ENCODE measurements around the gene GALNT9. TPM values are rescaled to one million over a fixed set of nuclear protein-coding genes. Genes with fewer than 3 reads are reported as not detected.

The GALNT9 gene
- total RNA-seq, 1 donor from 2014 or later: not detected

DNA sequence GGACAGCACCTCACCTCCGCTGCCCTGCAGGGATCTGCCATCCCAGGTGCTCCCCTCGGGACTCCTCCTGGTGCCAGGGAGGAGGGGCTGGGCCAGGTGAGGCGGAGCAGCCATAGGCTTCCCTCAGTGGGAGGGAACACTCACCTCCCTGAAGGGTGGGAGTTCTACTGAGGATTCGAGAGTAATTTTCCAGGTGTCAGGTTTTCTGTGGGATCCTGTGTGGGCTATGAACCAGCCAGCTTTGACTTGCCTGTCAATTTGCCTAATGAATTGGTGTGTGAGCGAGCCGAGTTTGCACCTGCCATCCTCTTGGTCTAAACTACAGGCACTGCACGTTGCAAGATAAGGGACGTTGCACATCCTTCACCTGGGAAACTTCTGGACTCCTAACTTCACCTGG is 134.8 kb downstream of the GALNT9 start:
- ATAC-seq: no peak

DNA sequence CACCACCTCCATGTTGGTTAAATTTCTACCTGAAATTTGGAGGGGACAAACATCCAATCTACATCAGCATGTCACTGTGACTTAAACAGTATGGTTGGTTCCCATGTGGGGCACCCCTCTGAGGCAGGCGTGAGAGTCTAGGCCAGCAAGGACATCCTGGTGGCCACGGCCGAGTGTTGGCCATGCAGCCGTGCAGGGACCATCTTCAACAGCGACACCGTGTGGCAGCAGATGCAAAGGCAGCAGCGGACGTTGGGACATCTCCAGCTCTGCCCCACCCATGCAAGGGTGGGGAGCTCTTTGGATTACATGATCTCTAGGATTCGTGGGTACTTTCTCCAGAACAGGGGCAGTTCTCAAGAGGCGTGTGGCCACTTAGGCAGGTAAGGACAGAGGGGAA is 135.3 kb downstream of the GALNT9 start:
- no peak for ATAC-seq

DNA sequence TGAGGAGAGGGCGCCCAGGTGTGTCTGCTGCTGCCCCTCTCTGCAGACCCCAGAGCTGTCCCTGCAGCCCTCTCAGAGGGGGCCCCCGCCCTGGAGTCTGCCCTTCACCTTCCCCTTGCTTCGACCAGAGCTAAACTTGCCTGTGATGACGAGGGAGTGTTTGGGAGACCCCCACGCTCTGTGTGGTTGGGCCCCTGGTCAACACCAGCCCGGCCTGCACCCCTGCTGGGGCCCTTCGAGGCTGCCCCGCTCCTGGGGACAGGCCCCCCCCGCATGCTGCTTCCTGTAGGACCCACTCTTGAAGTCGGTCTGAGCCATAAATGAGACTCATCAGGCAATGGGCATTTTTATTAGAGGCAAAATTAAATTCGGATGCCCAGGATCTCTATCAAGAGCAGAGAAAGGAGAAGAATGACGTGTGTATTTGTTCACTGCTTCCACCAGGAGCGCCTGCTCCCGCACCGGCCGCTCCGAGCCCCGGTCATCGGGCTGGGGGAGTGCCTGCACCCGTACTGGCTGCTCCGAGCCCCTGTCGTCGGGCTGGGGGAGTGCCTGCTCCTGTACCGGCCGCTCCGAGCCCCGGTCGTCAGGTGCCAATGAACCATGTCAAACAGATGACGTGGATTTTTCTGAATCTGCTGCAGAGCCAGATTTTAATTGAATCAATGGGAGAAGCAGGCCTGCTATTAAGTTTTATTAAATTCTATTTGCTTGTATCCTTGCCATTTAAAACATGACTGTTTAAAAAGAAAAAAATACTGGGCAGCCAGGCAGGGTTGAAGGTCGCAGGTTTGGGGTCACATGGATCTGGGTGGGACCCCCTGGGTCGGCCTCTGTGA is 137.5 kb downstream of the GALNT9 start:
- no peak for ATAC-seq

DNA sequence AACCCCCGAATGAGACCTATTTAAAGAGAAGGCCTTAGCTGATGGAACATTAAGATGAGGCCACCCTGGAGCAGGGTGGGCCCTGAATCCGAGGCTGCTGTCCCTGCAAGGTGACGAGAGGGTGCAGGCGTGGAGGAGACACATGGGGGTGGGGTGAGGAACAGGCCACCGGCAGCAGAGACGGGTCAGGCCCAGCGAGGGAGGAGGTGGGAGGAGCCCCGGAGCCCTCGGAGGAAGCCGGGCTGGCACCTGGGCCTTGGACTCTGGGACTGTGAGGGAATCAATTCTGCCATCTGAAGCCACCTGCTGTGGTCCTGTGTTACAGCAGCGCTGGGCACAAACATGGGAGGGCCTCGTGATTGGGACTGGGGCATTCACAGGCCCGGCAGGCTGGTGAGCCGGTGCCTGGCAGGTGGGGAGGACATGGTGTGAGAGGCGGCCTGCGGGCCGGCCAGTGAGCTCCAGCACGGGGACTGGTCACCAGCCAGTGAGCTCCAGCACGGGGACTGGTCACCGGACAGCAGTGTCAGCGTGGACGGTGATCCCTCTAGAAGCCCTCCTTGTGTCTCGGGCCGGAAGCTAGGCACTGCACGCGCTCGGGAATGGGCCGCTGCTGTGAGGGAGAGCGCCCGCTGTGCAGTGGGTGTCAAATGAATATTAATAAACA is 138.4 kb downstream of the GALNT9 start:
- no peak for ATAC-seq

DNA sequence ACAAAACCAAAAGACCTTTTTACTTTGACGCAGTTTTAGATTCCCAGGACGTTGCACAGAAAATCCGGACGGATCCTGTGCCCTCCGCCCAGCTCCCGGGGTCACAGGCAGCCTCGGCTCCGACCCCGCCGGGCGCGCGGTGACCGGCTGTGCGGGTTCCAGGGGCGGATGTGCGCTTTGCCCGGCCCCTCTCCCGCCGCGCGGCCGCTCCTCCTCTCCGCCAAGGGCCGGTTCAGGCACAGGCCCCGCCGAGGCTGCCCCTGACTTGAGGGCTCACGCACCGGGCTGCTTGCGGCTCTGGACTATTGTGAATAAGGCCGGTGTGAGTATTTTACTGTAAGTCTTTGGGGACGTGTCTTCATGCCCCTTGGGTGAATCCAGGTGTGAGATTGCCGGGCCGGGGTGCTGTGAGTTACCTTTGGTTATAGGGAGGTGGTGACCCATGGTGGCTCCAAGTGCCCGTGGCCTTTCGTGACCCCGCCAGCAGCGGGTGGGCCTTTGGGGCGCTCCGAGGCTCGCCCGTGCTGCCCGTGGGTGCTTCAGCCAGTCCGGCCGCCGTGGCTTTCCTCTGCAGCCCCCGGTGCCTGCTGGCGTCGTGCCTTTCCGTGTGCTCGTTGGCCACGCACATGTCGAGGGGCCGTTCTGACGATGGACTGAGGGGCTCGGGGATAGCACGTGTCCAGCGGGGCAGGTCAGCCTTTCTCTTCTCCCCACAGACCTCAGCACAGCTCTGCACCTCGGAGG is 139.2 kb downstream of the GALNT9 start:
- peak; percentile 1 for ATAC-seq

DNA sequence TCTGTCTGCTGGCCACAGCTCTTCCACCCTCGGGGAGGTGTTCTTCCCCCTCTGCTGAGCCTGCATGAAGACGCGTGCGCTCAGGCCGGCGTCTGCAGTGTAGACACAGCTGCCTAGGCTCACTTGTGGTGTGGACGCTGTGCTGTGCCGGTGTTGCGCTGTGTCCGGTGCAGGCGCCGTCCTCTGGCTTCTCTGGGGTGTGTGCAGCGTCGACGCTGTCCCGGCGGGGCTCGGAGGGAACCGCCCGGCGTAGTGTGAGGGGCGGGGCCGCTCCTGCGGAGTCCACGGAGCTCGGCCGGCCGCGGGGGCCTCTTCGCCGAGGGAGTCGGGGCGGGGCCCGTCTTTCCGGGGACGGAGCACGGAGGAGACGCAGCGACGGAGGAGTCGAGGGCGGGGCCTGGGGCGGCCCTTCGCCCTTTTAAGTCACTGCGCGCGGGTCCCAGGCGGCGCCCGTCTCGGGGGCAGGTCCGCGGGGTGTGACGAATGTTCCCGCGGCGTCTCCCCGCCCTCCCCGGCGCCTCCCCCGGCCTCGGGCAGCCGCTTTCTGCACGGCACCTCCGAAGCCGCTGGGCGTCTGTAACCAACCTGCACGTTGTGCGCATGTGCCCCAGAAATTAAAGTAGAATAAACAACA is 139.9 kb downstream of the GALNT9 start:
- peak; percentile 96 for ATAC-seq

DNA sequence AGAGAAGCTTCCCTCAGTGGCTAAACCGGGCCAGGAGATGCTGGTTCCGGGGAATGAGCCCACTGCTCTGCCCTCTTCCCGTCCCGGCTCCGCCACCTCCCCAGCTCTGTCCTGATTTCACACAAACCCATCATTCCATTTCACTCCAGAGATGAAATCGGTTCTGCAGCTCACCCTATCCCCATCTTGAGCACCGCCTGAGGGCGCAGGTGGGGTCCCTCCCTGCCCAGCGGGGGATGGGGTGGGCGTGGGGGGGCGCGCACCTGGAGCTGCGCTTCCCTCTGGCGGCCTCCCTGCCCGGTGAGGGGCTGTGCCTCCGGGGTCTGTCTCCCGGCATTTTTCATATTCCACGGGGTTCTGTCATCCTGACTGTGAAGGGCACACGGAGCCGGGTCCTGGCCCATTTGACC is 140.5 kb downstream of the GALNT9 start:
- no peak for ATAC-seq

DNA sequence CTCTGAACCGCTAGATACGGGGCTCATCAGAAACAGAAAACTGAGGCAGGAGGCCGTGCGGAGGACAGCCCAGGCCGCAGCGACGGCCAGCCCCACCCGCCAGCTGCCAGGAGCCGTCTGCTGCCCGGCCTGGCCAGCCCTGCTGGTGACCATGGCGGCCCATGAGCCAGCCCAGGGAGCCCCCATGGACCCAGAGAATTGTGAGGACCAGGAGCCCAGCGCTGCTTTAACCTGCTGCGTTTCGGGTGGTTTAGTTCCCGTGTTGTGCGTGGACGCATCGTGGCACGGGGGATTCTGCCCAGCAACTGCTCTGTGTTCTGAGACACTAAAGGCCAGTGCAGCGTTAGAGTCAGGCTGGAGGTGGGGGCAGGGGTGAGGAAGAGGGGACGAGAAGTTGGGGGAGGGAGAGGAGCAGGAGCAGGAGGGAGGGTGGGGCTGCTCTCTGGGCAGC is 140.9 kb downstream of the GALNT9 start:
- ATAC-seq: no peak

DNA sequence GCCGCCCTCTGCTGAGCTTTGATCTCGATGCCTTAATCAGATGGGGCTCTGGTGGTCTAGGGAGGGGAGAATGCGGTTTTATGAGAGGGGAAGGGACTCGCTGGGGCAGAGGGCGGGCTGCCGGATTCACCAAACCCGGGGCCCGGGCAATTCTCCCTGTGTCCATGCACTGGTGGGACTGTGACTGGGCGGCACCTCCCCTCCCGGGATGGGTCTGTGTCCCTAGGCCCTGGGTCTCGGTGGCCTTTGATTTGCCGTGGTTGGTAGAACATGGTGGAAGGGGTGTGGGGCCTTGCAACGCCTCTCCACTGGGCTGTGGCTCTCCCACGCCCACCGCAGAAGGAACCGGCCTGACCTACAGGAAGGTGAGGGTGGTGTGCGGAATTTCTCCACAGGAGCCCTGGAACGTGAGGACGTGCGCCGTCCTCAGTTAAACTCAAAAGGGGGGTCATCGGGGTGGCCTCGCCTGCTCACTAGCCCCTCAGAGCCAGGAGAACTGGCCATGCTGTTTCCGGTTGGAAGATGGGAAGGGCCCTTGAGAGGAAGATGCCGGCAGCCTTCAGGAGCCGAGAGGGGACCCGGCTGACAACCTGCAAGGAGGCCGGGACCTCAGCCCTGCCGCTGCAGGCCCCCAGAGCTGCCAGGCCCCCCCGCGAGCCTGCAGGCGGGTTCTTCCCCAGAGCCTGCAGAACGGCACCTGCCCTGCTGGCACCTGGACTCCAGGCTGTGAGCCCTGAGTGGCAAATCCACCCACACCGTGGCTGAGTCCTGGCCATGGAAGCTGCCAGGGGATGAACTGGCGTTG is 141.5 kb downstream of the GALNT9 start:
- no peak for ATAC-seq

DNA sequence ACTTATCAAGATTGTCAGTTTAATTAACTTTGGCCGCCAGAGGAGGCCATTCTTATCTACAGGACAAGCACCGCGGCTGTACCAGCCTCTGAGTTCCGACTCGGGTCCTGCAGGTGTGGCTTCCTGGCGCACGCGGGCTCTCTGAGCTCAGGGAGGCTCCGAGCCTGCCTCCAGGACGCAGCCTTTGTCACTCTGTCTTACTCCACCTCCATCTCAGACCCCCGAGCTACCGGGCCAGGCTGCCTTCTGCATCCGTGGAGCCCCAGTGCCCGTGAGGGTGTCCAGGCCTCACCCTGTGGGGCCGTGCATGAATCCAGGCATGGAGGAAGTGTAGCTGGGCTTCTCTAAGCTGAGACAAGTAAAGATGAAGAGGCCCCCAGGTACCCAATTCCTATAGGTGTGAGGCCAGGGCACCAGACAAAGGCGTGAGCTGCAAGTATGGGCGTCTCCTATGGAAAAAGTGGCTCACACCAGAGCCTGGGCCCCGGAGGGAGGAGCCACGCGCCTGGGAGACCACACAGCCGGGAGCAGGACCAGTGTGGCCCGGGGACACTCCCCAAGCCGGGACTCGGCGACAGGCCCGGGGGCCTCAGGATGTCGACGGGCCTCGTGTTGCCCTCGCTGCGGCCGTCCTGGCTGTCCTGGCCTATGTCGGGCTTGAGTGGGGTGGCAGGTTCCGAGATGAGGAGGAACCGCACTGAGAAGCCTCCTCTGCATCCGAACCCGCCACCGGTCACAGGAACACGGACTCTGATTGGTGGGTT is 142.3 kb downstream of the GALNT9 start:
- no peak for ATAC-seq

DNA sequence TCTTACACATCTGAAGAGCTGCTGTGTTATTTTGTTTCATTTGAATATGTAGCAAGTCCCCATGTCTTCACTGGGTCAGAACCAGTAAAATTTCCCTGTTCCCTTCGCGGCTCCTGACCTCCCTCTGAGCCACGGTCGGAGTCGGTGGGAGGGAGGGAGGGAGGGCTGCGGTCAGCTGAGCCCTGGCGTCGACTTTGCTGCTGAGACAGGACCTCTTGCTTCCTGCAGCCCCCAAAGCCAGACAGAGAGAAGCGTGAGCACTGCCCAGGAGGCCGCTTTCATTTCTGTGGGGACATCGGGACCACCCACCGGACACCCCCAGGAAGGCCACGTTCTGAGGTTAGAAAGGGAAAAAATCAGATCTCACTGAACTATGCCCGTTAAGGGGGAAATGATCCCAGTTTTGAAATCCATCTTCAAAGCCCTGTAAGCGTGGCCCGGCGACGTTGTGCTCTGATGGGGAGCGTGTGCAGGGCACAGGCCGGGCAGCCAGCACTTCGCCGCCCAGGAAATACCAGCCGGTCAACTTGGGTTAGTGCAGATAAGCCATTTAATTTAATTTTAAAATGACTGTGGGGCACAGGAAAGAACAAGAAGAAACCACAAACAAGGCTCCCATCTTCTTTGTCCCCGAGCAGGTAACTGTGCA is 143.1 kb downstream of the GALNT9 start:
- ATAC-seq: no peak

DNA sequence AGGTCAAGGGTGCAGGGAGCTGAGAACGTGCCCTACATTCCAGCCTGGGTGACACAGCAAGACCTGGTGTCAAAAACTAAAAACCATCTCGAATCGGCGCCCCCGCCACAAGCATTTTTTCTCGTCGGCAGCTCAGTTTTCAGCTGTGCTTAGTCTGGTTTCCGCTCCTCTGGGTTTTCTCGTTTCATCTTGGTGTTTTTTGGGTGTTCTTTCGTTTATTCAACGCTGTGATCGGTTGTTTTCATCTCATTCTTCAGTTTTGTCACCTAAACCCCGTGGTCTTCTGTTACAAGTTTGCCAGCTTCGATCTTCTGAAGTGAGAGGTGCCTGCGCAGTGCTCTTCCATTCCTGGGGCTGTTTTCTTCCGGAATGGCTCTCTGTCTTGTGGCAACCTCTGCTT is 143.7 kb downstream of the GALNT9 start:
- no peak for ATAC-seq

DNA sequence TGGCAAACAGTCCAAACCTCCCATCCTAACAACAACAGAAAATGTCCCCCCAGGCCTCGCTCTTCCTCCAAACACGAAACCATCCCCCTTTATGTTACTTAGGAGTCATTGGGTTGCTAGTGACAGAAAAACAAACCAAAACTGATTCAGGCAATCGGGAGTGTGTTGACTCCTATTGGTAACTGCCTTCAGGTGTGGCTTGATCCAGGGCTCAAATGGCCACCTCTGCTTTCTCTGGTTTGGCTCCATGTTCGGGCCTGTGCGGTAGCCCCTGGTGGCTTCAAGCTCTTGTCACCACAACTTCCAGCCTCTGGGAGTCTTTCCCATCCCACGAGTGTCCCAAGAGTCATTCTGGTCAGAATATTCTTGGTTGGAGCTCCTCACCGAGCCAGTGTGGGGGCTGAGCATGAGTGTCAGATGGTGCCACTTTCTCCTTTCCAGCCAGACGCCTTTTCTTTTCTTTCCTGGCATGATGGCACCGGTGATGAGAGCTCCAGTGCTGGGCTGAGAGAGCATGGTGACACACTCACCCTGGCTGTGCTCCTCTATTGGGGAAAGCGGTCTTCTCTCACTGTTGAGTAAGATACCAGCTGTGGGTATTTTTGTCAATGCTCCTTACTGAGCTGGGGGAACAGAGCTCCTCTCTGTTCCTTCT is 146.6 kb downstream of the GALNT9 start:
- no peak for ATAC-seq

DNA sequence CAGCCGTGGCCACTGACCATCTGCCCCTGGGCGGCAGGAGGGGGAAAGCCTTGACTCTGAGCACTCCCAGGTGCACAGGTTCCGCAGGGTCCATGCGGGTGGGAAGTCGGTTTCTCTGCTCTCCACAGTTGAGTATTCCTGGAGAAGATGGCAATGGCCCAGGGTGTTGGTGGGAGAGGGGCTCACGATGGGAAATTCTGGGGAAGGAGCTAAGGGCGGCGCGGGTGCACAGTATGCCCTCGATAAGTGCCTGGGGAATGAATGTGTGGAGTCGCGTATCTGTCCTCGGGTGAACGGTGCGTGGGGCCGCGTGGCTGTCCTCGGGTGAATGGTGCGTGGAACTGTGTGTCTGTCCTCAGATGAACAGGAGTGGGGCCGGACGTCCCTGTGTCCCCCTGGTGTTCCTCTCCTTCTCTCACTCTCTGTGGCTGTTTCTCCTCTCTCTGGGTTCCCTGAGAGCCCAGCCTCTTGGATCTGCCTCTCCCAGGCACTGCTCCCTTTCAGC is 147.1 kb downstream of the GALNT9 start:
- ATAC-seq: no peak

DNA sequence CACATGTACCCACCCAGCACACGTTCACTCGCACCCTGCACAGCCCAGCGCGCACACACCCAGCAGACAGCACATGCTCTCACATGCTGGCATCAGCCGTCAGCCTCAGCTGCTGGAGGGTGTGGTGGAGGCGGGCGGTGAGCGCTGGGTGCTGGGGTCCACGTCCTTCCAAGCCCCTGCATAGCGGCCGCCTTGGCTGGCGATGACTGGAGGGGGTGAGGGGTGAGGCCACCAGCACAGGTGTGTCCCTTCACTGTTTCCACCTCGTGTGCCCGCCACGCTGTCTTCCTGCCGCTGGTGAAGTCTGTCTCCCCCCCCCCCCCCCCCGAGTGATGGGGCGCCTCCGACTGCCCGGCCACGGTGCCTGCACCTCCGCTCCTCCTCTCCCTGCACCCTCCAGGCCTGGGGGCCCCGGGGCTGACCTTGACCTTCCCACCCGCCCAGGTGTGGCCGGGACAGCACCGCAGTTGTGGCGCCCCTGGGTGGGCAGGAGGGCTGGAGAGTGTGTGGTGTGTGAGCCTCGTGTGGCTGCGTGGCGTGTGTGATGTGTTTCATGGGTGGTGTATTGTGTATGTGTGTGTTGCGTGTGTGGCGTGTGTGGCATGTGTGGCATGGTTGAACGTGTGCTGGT is 147.7 kb downstream of the GALNT9 start:
- ATAC-seq: no peak

DNA sequence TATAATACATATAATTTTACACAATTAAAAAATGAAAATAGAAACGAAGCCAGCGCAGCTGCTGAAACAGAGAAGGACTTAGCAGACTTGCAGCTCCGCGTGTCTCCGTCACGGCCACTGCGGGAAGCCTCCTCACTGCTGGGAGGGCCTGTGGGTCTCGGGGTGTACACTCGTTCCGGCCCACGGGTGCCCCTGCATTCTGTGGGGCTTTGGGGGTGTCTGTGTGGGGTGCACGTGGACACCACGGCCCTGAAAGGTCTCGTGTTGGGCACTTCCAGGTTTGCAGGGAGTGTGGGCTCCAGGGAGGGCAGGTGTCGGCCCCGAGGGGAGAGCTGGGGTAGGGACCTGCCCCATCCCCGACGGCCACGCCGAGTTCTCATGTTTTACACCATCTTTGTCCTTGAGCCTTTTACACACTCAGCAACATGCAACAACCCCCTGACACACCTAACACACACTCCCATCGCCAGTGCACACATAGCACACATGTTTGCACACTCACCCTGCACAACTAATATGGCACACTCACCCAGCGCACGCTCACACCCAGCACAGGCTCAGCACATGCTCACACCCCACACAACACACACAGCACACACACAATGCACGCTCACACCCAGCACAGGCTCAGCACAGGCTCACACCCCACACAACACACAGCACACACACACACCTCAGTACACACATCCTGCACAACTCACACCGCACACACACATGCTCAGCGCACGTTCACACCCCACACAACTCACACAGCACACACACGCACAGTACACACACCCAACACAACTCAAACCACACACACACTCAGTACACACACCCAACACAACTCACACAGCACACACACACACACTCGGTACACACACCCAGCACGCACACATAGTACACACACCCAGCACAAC is 148.5 kb downstream of the GALNT9 start:
- ATAC-seq: no peak

DNA sequence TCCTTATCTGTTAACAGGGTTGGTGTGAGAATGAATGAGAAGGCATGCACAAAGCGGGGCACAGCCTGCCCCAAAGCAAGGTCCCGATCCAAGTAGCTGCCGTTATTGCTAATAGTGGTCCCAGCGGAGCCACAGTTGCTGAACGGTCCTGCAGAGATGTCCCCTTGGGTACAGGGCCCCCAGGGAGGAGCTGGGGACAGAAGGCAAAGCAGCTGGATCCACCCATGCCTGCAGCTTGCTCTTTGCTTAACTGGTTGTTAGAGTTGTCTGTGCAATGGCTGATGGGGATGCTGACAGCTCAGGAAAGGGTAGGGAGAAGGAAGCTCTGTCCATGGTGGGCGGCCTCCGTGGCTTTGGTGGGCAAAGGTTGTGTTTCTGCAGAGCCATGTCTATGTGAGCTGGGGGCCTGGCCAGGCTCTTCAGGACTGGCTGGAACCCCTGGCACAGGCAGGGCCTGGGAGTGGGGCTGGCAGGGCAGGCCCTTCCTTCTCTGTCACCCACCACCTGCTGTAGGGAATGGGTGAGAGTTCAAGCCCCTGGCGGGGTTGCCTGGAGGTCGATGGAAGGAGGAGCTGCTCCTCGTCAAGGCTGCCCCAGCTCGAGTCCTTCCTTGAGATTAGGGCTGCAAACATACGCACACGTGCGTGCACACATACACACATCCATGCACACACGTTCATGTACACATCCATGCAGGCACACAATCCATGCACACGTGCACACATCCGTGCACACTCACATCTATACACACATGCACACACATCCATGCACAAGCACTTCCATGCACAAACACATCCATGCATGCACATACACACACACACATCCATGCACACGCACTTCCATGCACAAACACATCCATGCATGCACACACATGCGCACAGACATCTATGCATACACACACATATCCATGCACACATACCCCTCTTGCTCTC is 149.7 kb downstream of the GALNT9 start:
- no peak for ATAC-seq

All from esophagus mucosa (tissue), 1 donor.